Esophagus muscularis mucosa (tissue), 4 donors: ENCODE measurements around the gene SSC5D. TPM values are rescaled to one million over a fixed set of nuclear protein-coding genes. Genes with fewer than 3 reads are reported as not detected.

Experiments used
- DNase-seq: peaks from one replicate; pipeline ENCODE4 v3.0.0-alpha.2; 2017; ENCODE audit errors: extremely low spot score
- H3K27ac ChIP-seq, 4 donors: fragments of 200-600 bp; sonication (generic); replicated peaks in 1 of 4; 1 replicate in 3 of 4; 2 replicates in 1 of 4; pipeline ENCODE4 v1.5.1; 2016 to 2019; ENCODE audit warnings: mild to moderate bottlenecking in 1 of 4
- H3K27me3 ChIP-seq, 4 donors: fragments of 200-600 bp; sonication (generic); one replicate each; pipeline versions ENCODE4 v1.5.1 to v1.6.0; 2016 to 2019
- H3K36me3 ChIP-seq, 4 donors: fragments of 200-600 bp; sonication (generic); one replicate each; pipeline ENCODE4 v1.5.1; 2016 to 2019
- H3K4me1 ChIP-seq, 4 donors: fragments of 200-600 bp; sonication (generic); one replicate each; pipeline ENCODE4 v1.5.1; 2016 to 2019
- H3K4me3 ChIP-seq, 4 donors: fragments of 200-600 bp; sonication (generic); 1 replicate in 2 of 4; 2 replicates in 2 of 4; pipeline ENCODE4 v1.5.1; 2016 to 2019; ENCODE audit warnings: mild to moderate bottlenecking in 4 of 4, moderate library complexity in 1 of 4
- H3K9me3 ChIP-seq, 4 donors: fragments of 200-600 bp; sonication (generic); 1 replicate in 3 of 4; 2 replicates in 1 of 4; pipeline ENCODE4 v1.5.1; 2016 to 2019
- CTCF ChIP-seq, 3 experiments: fragments of 200-600 bp in 2 of 3; fragments of 450-650 bp in 1 of 3; sonication (generic) in 2 of 3; IDR thresholded peaks; one replicate each; pipeline ENCODE4 v1.5.1; 2017 to 2019; ENCODE audit warnings: antibody characterized with exemption in 3 of 3, mild to moderate bottlenecking in 2 of 3, moderate library complexity in 1 of 3
- EP300 ChIP-seq: sonication (generic); formaldehyde crosslinking; IDR thresholded peaks from one replicate; pipeline ENCODE4 v1.6.1; 2017; ENCODE audit warnings: antibody characterized with exemption
- POLR2A ChIP-seq: fragments of 450-650 bp; IDR thresholded peaks from one replicate; pipeline ENCODE4 v1.6.1; 2017; ENCODE audit warnings: antibody characterized with exemption, moderate library complexity, mild to moderate bottlenecking, low read depth
- POLR2AphosphoS5 ChIP-seq, 2 donors: sonication (generic); formaldehyde crosslinking; IDR thresholded peaks; one replicate each; pipeline ENCODE4 v1.6.1; 2017; ENCODE audit warnings: antibody characterized with exemption in 2 of 2
- WGBS: methylation state at CpG from one replicate; pipeline ENCODE4 v1.1.5; 2018; 5-methylcytosine and 5-hydroxymethylcytosine counted together
- intact Hi-C: fragments of 100-400 bp; cut with DNase I; formaldehyde crosslinking; loops from one replicate; pipeline ENCODE4 v1.15.1; 2023
- total RNA-seq, 4 donors: library from RNA; depleted of rRNA; stranded (reverse); fragments of >200 nt; gene quantifications; one replicate each; pipeline versions ENCODE4 v1.1.0 to v1.2.1, GENCODE V29; 2016

The SSC5D gene
- total RNA-seq, 4 donors from 2014 or later, result 9.5 to 41.2 (median 14.6) TPM

- intact Hi-C loops, result no loop called here
- no peaks in the 10 kb centered on the region for H3K9me3 ChIP-seq
- H3K27me3 ChIP-seq, result peaks cover 5 to 31% (median 18%) of the 10 kb centered on the region in 4 donors
- no peak overlapping the region for H3K4me3 ChIP-seq
- WGBS, result 64% methylated on average over 7 of the region's 14 CpGs
- H3K36me3 ChIP-seq, result peaks cover 5 to 32% (median 17%) of the 10 kb centered on the region in 4 donors
- H3K27ac ChIP-seq, result no peak overlapping the region
- no peak for DNase-seq
- no peak for TF ChIP-seq POLR2A
- peak; percentile 38 to 63 (median 41) for TF ChIP-seq CTCF (IDR thresholded peaks at IDR 0.05)
- peaks cover 14 to 37% (median 33%) of the 10 kb centered on the region in 4 donors for H3K4me1 ChIP-seq
Observed at GRCh38 chr19:55454787-55455243, 33.4 kb upstream of the SSC5D start.

- H3K27ac ChIP-seq, result no peak overlapping the region
- no peak overlapping the region for H3K4me3 ChIP-seq
- 78% methylated on average over 10 of the region's 11 CpGs for WGBS
- TF ChIP-seq EP300 (no peak), CTCF (IDR thresholded peaks at IDR 0.05) (no peak), POLR2A (no peak)
- peaks cover 5 to 32% (median 17%) of the 10 kb centered on the region in 4 donors for H3K36me3 ChIP-seq
- no peak for DNase-seq
- H3K4me1 ChIP-seq, result peaks cover 15 to 45% (median 42%) of the 10 kb centered on the region in 4 donors
- intact Hi-C loops, result no loop called here
- peaks cover 5 to 25% (median 16%) of the 10 kb centered on the region in 4 donors for H3K27me3 ChIP-seq
- H3K9me3 ChIP-seq, result no peaks in the 10 kb centered on the region
Observed at GRCh38 chr19:55455576-55456235, 32.5 kb upstream of the SSC5D start.

- DNase-seq, result no peak
- peaks cover 19 to 46% (median 44%) of the 10 kb centered on the region in 4 donors for H3K4me1 ChIP-seq
- 91% methylated on average over 11 of the region's 14 CpGs for WGBS
- H3K27me3 ChIP-seq, result peaks cover 5 to 19% (median 11%) of the 10 kb centered on the region in 4 donors
- peaks cover 5 to 32% (median 17%) of the 10 kb centered on the region in 4 donors for H3K36me3 ChIP-seq
- H3K27ac ChIP-seq, result no peak overlapping the region
- intact Hi-C loops, result no loop called here
- no peaks in the 10 kb centered on the region for H3K9me3 ChIP-seq
- TF ChIP-seq EP300 (no peak), POLR2AphosphoS5 (IDR thresholded peaks at IDR 0.05) (no peak)
- no peak overlapping the region for H3K4me3 ChIP-seq
Observed at GRCh38 chr19:55456347-55456746, 31.9 kb upstream of the SSC5D start.

- peaks cover 0 to 3% (median 0%) of the 10 kb centered on the region in 4 donors for H3K27me3 ChIP-seq
- 78% methylated on average over 16 of the region's 16 CpGs for WGBS
- no peak for TF ChIP-seq EP300
- no peak for TF ChIP-seq POLR2A
- TF ChIP-seq CTCF (IDR thresholded peaks at IDR 0.05), result no peak
- no peak for TF ChIP-seq POLR2AphosphoS5 (IDR thresholded peaks at IDR 0.05)
- no peaks in the 10 kb centered on the region for H3K9me3 ChIP-seq
- no peak overlapping the region for H3K27ac ChIP-seq
- intact Hi-C loops, result no loop called here
- H3K4me3 ChIP-seq, result no peak overlapping the region
- H3K36me3 ChIP-seq, result peaks cover 5 to 32% (median 17%) of the 10 kb centered on the region in 4 donors
- DNase-seq, result no peak
- peaks cover 11 to 41% (median 37%) of the 10 kb centered on the region in 4 donors for H3K4me1 ChIP-seq
Observed at GRCh38 chr19:55457683-55458457, 30.4 kb upstream of the SSC5D start.

GRCh38 chr19:55459551-55459949 lies 28.7 kb upstream of the SSC5D start:
- WGBS, result 68% methylated on average over 7 of the region's 8 CpGs
- H3K9me3 ChIP-seq, result no peaks in the 10 kb centered on the region
- no peak overlapping the region for H3K4me3 ChIP-seq
- no peaks in the 10 kb centered on the region for H3K27me3 ChIP-seq
- peaks cover 11 to 38% (median 33%) of the 10 kb centered on the region in 4 donors for H3K4me1 ChIP-seq
- peaks cover under 1 to 25% (median 17%) of the 10 kb centered on the region in 4 donors for H3K36me3 ChIP-seq
- peak overlapping the region; percentile 93 to 97 (median 95) for H3K27ac ChIP-seq
- intact Hi-C loops, result no loop called here
- TF ChIP-seq POLR2A (no peak), EP300 (no peak), CTCF (IDR thresholded peaks at IDR 0.05) (no peak), POLR2AphosphoS5 (IDR thresholded peaks at IDR 0.05) (no peak)
- DNase-seq, result no peak
